H1 (cell line): ENCODE measurements around the gene AUH.

Source experiments
- CTCF ChIP-seq, 3 experiments: IDR thresholded peaks; 1 replicate in 2 of 3; 2 replicates in 1 of 3; pipeline versions ENCODE4 v1.5.1 to v1.6.1; 2011; ENCODE audit warnings: low read length in 3 of 3, mild to moderate bottlenecking in 3 of 3, inconsistent platforms in 2 of 3, low read depth in 1 of 3, moderate library complexity in 1 of 3; ENCODE audit not compliant: insufficient read depth in 1 of 3; ENCODE audit errors: control extremely low read depth in 1 of 3
- JUND ChIP-seq: IDR thresholded peaks from 2 replicates; pipeline ENCODE4 v1.6.1; 2011; ENCODE audit warnings: mild to moderate bottlenecking, improper control_type of control experiment, low read length
- POLR2A ChIP-seq, 2 experiments: IDR thresholded peaks; 1 replicate in 1 of 2; 2 replicates in 1 of 2; pipeline ENCODE4 v1.6.1; 2011; ENCODE audit warnings: low read depth in 2 of 2, low read length in 2 of 2, mild to moderate bottlenecking in 2 of 2; ENCODE audit errors: control extremely low read depth in 1 of 2

- peak in 1 of 2 experiments; percentile 47; a peak in 1 of 3 replicates for TF ChIP-seq POLR2A (IDR thresholded peaks at IDR 0.05; ENCODE audit: control extremely low read depth in 1 of 2, low read depth in 2 of 2, low read length in 2 of 2)
- TF ChIP-seq JUND, result no peak
- TF ChIP-seq CTCF (IDR thresholded peaks at IDR 0.05; ENCODE audit: control extremely low read depth in 1 of 3, insufficient read depth in 1 of 3, low read depth in 1 of 3, low read length in 3 of 3), result no peak
Observed at GRCh38 chr9:91360551-91361290, 997 bp downstream of the AUH start.
